Stimulated activated CD4-positive, alpha-beta T cell treated with anti-CD3 and anti-CD28 coated beads, Interleukin-15, amount 100 ng/mL, for 48 hours (primary cell): ENCODE data around the gene NPTXR.

Experiments
- DNase-seq, 2 donors: peaks; one replicate each; pipeline ENCODE4 v3.0.0-alpha.2; 2020; ENCODE audit warnings: low read depth in 2 of 2

Gene NPTXR

DNA sequence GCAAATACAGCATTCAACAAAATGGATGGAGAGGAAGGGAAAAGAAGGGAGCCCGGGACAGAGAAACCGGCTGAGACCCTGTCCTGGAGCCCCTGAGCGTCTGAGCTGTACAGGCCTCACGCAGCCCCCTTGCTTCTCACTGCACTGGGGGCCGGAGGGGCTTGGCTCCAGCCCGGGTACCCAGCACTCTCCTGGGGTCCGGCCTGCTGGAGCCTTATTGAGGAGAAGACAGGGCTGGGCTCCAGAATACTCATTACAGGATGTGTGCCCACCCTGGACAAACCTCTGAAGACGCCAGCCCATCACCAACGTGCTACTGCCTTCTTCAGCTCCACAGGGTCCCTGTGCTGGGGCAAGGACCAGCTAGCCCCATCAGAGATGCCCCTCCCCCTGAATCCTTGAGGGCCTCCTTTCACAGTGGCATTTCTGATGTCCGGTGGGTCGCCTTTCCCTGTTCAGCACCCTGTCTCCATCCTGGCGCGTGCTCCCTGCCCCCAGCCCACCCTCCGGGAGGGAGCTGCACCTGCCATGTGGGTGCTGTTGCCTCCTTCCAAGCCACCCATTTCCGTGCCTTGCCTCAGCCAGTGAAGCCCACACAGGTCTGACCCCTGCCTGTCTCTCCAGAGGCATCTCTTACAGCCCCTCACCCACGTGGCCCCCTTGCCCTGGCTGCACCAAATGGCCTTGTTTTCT lies 73.4 kb downstream of the NPTXR start:
- DNase-seq: no peak
